DND-41 (cell line): Measurements from ENCODE around the gene LRRC34.

ENCODE experiments used
- CTCF ChIP-seq: IDR thresholded peaks from 2 replicates; pipeline ENCODE4 v1.5.1; 2012; ENCODE audit warnings: borderline replicate concordance, low read length, moderate library complexity, mild to moderate bottlenecking; ENCODE audit not compliant: poor library complexity, severe bottlenecking; ENCODE audit errors: extremely low read depth
- EZH2 ChIP-seq: IDR thresholded peaks from 3 replicates; pipeline ENCODE4 v1.6.1; 2012; ENCODE audit warnings: borderline replicate concordance, low read depth, mild to moderate bottlenecking, moderate library complexity, low read length, inconsistent platforms; ENCODE audit not compliant: severe bottlenecking

GRCh38 chr3:169790219-169790618 is 22.5 kb downstream of the LRRC34 start:
- TF ChIP-seq CTCF (no peak), EZH2 (no peak)
